Measurements from ENCODE around the gene CRNN.

GRCh38 chr1:152457561-152457960 is 43.5 kb upstream of the CRNN start:
- TF ChIP-seq CTCF (conservative IDR thresholded peaks at IDR 0.05) (no peak), ZFX (IDR thresholded peaks at IDR 0.05) (no peak)

All from C4-2B (cell line).